PC-9 (cell line): ENCODE measurements around the gene CLPTM1L. TPM values are rescaled to one million over a fixed set of nuclear protein-coding genes. Genes with fewer than 3 reads are reported as not detected.

Source experiments
- BruUV-seq: library from RNA; stranded (reverse); fragments of 400-500 nt; replicated peaks from 2 replicates; lab custom pipeline; 2021; lab: Mats Ljungman, UMichigan
- CTCF ChIA-PET: fragments of 300-600 bp; sonication (Branson Sonifier 250); formaldehyde crosslinking; loops from one replicate; lab custom pipeline; 2022; ENCODE audit warnings: antibody characterized with exemption; lab: Charles Lee
- POLR2A ChIA-PET: fragments of 300-600 bp; sonication (Branson Sonifier 250); formaldehyde crosslinking; loops from one replicate; lab custom pipeline; 2022; ENCODE audit warnings: antibody characterized with exemption; ENCODE audit not compliant: unreplicated experiment; lab: Charles Lee
- DNase-seq, 2 experiments: peaks; one replicate each; pipeline versions ENCODE4 v3.0.0 to v3.0.0-alpha.2; 2015 to 2022; ENCODE audit warnings: mixed read lengths in 1 of 2
- H2AFZ ChIP-seq: fragments of 200-600 bp; sonication (generic); 2 replicates; pipeline ENCODE4 v1.8.1; 2017; ENCODE audit warnings: antibody characterized with exemption
- H3F3A ChIP-seq: fragments of 200-600 bp; sonication (generic); 2 replicates; pipeline ENCODE4 v1.8.1; 2017; ENCODE audit warnings: antibody characterized with exemption, mild to moderate bottlenecking, low read depth; ENCODE audit not compliant: insufficient read depth
- H3K27ac ChIP-seq: fragments of 200-600 bp; sonication (generic); 2 replicates; pipeline ENCODE4 v1.6.1; 2016; ENCODE audit warnings: mixed run types
- H3K27me3 ChIP-seq: fragments of 200-600 bp; sonication (generic); 2 replicates; pipeline ENCODE4 v1.6.1; 2016; ENCODE audit warnings: low read depth, mixed run types; ENCODE audit not compliant: insufficient read depth
- H3K36me3 ChIP-seq: fragments of 200-600 bp; sonication (generic); 2 replicates; pipeline ENCODE4 v1.6.1; 2016; ENCODE audit warnings: low read depth, mixed run types
- H3K4me1 ChIP-seq: fragments of 200-600 bp; sonication (generic); replicated peaks from 2 replicates; pipeline ENCODE4 v1.6.1; 2016; ENCODE audit warnings: mixed run types; ENCODE audit not compliant: insufficient read depth
- H3K4me2 ChIP-seq: fragments of 200-600 bp; sonication (generic); 2 replicates; pipeline ENCODE4 v1.6.1; 2017; ENCODE audit warnings: mixed run types
- H3K4me3 ChIP-seq: fragments of 200-600 bp; sonication (generic); 2 replicates; pipeline ENCODE4 v1.6.1; 2016; ENCODE audit warnings: mixed run types
- H3K79me2 ChIP-seq: fragments of 200-600 bp; sonication (generic); 2 replicates; pipeline ENCODE4 v1.6.1; 2017; ENCODE audit warnings: low read depth, mixed run types
- H3K9me2 ChIP-seq: fragments of 200-600 bp; sonication (generic); 2 replicates; pipeline ENCODE4 v1.8.1; 2017; ENCODE audit warnings: mild to moderate bottlenecking; ENCODE audit not compliant: insufficient read depth
- H3K9me3 ChIP-seq: fragments of 200-600 bp; sonication (generic); 2 replicates; pipeline ENCODE4 v1.8.1; 2016; ENCODE audit warnings: low read depth; ENCODE audit not compliant: insufficient read depth
- H4K20me1 ChIP-seq: fragments of 200-600 bp; sonication (generic); 2 replicates; pipeline ENCODE4 v1.8.1; 2017; ENCODE audit not compliant: insufficient read depth
- CTCF ChIP-seq: fragments of 200-600 bp; sonication (generic); conservative IDR thresholded peaks from 2 replicates; pipeline ENCODE4 v1.6.1; 2017; ENCODE audit warnings: mixed run types, antibody characterized with exemption, mild to moderate bottlenecking, moderate library complexity
- EZH2 ChIP-seq: fragments of 200-600 bp; sonication (generic); IDR thresholded peaks from 2 replicates; pipeline ENCODE4 v1.8.0; 2017; ENCODE audit warnings: antibody characterized with exemption, low read depth
- intact Hi-C: fragments of 100-400 bp; cut with micrococcal nuclease; formaldehyde crosslinking; loops from one replicate; pipeline ENCODE4 v1.10.0; 2022; ENCODE audit not compliant: unreplicated experiment
- total RNA-seq: library from RNA; stranded (reverse); gene quantifications from 2 replicates; pipeline ENCODE4 v1.2.3, GENCODE V29; 2021

The CLPTM1L gene
- total RNA-seq, 1 experiment from 2014 or later: 260 TPM

- POLR2A ChIA-PET: no interaction called here
- no peaks in the 10 kb centered on the region for H3K9me3 ChIP-seq
- peaks cover 48% of the 10 kb centered on the region for H3K36me3 ChIP-seq
- H3K27me3 ChIP-seq: no peaks in the 10 kb centered on the region
- H3K27ac ChIP-seq: no peak overlapping the region
- no peaks in the 10 kb centered on the region; the same call in 1 of the 2 replicates for H3F3A ChIP-seq
- peaks cover 25% of the 10 kb centered on the region for H3K79me2 ChIP-seq
- intact Hi-C loops: no loop called here
- no peak overlapping the region for H3K4me3 ChIP-seq
- H3K9me2 ChIP-seq: no peaks in the 10 kb centered on the region
- H3K4me1 ChIP-seq: peaks cover 6% of the 10 kb centered on the region
- H2AFZ ChIP-seq: no peak overlapping the region
- no peak overlapping the region for H3K4me2 ChIP-seq
- BruUV-seq: no TSS peak
- no peak for DNase-seq
- peaks cover 56% of the 10 kb centered on the region for H4K20me1 ChIP-seq
- CTCF ChIA-PET: no interaction called here
- TF ChIP-seq EZH2 (no peak), CTCF (no peak)
Measured at GRCh38 chr5:1338506-1339070, 6.3 kb downstream of the CLPTM1L start.

DNA sequence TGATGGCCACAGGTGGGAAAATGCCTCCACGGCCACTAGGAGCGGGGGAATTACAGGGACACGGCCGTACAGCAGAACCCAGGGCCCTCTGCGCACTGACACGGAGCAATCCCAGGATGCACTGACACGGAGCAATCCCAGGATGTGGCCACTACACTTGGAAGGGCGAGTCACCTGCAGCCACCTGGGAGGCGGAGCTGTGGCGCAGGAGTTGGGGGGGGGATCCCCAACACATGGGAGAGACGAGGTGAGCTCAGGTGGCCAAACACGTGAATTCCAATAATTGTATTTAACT is 6.8 kb downstream of the CLPTM1L start:
- no peak for DNase-seq
- peaks cover 49% of the 10 kb centered on the region for H3K36me3 ChIP-seq
- CTCF ChIA-PET: interaction anchor here (0.5 kb wide), 1 partner anchor 176 kb away, joined by 3 read pairs; no protein-coding TSS in a partner anchor

GRCh38 chr5:1337489-1338195 is 7.3 kb downstream of the CLPTM1L start:
- Histone ChIP-seq H3K27ac (no peak overlapping the region), H3K36me3 (peaks cover 47% of the 10 kb centered on the region), H3K9me2 (no peaks in the 10 kb centered on the region), H2AFZ (no peak overlapping the region), H3F3A (peaks cover 1% of the 10 kb centered on the region; the same call in 1 of the 2 replicates), H3K9me3 (no peaks in the 10 kb centered on the region), H3K4me2 (no peak overlapping the region), H3K4me3 (no peak overlapping the region), H3K79me2 (peaks cover 15% of the 10 kb centered on the region), H4K20me1 (peaks cover 51% of the 10 kb centered on the region), H3K4me1 (no peaks in the 10 kb centered on the region), H3K27me3 (no peaks in the 10 kb centered on the region)
- ChIA-PET POLR2A (no interaction called here), CTCF (interaction anchor here (0.5 kb wide), 1 partner anchor 175 kb away, joined by 3 read pairs; no protein-coding TSS in a partner anchor)
- TF ChIP-seq EZH2 (no peak), CTCF (no peak)
- no peak for DNase-seq
- no TSS peak for BruUV-seq
- intact Hi-C loops: no loop called here

More for the DNA sequence above, 6.8 kb downstream of the CLPTM1L start:
- H3K79me2 ChIP-seq: peaks cover 20% of the 10 kb centered on the region
- peaks cover 1% of the 10 kb centered on the region; the same call in 1 of the 2 replicates for H3K4me1 ChIP-seq
- BruUV-seq: no TSS peak
- peaks cover 51% of the 10 kb centered on the region for H4K20me1 ChIP-seq
- H3K9me3 ChIP-seq: no peaks in the 10 kb centered on the region
- H3K27me3 ChIP-seq: no peaks in the 10 kb centered on the region
- no peak overlapping the region for H3K27ac ChIP-seq
- H3K4me3 ChIP-seq: no peak overlapping the region
- no peak overlapping the region for H2AFZ ChIP-seq
- POLR2A ChIA-PET: no interaction called here
- no peak overlapping the region for H3K4me2 ChIP-seq
- H3K9me2 ChIP-seq: no peaks in the 10 kb centered on the region
- TF ChIP-seq EZH2: no peak
- no peak for TF ChIP-seq CTCF
- no peaks in the 10 kb centered on the region; the same call in 1 of the 2 replicates for H3F3A ChIP-seq
- intact Hi-C loops: no loop called here
